GM12872 (cell line): Measurements from ENCODE around the gene LCN6.

ENCODE experiments used
- TF ChIP-seq, protein P1 (sequence below): IDR thresholded peaks from 3 replicates; pipeline ENCODE4 v1.5.1; 2011; ENCODE audit warnings: low read depth, mild to moderate bottlenecking, low read length, moderate library complexity; ENCODE audit not compliant: insufficient read depth

The LCN6 gene

DNA sequence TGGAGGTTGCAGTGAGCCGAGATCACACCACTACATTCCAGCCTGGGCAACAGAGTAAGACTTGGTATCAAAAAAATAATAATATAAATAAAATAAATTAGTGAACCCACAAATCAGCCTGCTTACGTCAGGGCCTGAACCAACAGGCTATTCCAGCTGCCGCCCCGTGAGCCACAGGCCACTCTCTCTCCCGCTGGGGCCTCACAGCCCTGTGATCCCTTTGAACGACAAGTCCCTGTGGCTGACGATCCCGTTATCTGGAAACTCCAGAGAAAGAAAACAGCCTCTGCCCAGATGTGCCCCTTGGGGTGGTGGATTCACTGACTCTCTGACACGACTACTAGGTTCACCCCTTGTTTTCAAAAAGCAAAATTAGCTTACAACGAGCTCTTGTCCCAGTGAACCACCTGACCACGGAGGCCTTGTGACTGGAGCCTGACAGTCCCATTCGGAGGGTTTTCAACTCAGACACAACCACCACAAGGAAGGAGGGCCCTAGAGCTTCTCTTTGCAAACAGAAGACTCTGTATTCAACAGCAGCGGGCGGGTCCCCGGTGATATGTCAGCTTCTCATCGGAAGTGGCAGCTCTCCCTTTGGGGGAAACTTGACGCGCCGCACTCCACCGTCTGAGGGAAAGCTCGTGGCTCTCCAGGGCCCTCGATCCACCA, 40.3 kb downstream of the LCN6 start:
- TF ChIP-seq, protein P1, sequence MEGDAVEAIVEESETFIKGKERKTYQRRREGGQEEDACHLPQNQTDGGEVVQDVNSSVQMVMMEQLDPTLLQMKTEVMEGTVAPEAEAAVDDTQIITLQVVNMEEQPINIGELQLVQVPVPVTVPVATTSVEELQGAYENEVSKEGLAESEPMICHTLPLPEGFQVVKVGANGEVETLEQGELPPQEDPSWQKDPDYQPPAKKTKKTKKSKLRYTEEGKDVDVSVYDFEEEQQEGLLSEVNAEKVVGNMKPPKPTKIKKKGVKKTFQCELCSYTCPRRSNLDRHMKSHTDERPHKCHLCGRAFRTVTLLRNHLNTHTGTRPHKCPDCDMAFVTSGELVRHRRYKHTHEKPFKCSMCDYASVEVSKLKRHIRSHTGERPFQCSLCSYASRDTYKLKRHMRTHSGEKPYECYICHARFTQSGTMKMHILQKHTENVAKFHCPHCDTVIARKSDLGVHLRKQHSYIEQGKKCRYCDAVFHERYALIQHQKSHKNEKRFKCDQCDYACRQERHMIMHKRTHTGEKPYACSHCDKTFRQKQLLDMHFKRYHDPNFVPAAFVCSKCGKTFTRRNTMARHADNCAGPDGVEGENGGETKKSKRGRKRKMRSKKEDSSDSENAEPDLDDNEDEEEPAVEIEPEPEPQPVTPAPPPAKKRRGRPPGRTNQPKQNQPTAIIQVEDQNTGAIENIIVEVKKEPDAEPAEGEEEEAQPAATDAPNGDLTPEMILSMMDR = no peak

DNA sequence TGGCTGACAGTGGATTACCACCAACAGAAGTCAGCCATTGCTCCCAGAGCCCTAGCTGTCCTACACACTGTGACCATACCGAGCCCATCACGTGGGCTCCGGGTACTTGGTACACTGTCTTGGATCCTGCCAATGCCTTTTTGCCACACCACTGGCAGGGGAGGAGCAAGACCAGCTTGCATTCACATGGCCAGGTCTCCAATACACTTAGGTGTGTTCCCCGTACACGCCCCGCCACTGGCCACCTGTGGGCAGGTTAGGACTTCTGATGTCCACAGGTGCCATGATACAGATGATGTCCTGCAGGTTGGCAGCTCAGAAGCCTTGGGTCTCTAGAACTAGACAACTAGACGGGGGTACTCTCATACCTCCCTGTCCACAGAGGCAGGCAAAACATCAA, 41.3 kb downstream of the LCN6 start:
- TF ChIP-seq, protein P1 = no peak

DNA sequence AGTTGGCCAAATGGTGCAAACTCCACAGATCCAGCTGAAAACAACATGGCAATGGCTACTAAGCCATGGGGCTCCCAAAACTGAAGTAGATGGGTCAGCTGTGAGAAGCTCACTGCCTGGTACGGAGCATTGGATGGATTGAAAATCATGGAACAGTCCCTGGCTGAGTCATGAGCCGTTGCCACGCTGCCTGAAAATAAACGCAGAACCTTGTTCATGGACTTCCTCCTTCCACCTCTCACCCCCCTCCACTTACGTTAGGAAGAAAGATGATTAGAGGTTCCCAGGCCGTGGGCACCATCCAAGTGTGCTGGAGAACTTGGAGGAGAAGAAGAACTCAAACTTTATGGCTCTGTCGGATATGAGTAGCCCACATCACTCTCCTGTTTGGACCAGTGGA, 42.8 kb downstream of the LCN6 start:
- TF ChIP-seq, protein P1 = no peak

DNA sequence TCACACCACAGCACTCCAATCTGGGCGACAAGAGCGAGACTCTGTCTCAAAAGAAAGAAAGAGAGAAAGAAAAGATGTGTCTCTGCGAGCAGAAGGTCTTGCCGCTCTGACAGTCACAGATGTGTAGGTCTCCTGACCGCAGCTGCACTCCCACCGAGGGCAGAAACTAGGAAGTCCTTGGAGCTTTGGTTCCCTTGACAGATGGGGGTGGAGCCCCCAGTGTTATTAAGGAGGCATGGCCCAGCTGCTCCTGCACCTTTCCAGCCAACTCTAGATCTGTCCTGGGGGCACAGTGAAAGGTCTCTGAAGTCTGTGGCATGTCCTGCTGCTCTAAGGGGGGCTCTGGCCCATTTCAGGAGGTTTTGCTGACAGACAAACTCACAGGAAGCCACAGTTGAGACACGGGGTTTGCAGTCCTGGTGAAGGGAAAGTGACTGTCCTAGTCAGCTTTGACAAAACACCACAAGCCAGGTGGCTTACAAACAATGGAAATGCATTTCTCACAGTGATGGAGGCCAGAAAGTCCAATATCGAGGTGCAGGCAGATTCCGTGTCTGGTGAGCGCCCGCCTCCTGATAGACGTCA, 45.0 kb downstream of the LCN6 start:
- TF ChIP-seq, protein P1 = no peak

DNA sequence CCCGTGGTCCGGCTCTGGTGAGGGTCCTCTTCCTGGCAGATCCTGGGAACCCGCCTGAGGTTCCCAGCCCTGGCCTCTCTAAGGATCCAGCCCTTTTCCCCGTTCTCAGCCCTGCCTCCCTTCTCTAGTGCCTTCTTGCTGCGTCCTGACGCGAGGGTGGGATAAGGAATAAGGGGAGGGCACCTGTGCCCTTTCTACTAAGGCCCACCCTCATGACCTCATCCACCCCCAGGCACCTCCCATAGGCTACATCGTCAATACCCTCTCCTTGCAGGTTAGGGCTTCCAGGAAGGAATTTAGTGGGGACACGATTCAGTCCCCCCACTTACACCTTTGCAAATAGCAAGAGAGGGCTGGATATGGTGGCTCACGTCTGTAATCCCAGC, 46.7 kb downstream of the LCN6 start:
- TF ChIP-seq, protein P1 = no peak

DNA sequence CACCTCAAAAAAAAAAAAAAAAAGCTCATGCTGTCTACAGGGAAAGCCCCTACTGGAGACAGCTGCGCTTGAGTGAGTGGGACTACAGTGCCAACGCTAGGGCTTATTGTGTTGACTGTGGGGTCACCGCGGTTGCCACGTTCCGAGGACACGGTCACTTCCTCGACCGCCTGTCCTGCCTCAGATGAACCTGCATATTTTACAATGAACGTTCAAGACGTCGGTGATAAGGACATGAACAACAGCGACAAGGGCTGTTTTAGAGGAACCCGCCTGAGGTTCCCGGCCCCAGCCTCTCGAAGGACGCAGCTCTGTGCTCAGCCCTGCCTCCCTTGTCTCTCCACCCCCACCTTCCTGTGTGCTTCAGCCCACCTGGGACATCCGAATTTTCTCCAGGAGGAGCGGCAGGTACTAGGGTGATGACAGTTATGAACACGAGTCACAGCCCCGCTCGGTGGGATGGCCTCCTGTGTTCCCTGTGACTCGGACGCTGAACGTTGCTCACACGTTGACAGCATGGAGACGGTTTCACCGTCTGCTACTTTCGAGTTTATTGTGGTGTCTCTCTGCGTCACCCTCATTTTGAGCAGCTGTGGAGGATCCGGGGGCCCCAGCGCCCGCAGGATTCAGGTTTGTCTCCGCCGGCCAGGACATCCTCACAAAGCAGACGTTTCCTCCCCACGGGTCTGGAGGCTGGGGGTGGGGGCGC, 47.2 kb downstream of the LCN6 start:
- TF ChIP-seq, protein P1 = no peak

DNA sequence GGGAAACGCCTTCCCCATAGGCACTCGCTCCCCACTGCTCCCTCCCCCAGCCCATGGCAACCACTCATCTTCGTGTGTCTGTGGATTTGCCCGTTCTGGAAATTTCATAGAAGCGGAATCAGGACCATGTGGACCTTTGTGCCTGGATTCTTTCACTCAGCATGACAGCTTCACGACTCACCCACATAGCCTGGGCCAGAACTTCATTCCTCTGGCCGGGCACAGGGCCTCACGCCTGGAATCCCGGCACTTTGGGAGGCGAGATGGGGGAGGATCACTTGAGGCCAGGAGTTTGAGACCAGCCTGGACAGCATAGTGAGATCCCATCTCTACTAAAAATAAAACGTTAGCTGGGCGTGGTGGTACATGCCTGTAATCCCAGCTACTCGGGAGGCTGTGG, 48.0 kb downstream of the LCN6 start:
- TF ChIP-seq, protein P1 = no peak
